Kidney (tissue), 14 donors: ENCODE results near the gene LPIN3. TPM values are rescaled to one million over a fixed set of nuclear protein-coding genes. Genes with fewer than 3 reads are reported as not detected.

Source experiments
- DNase-seq, 5 donors: peaks; one replicate each; pipeline ENCODE4 v3.0.0-alpha.2; 2013 to 2020
- FAIRE-seq: peaks from 2 replicates; lab custom pipeline; 2012; peaks lifted over from hg19 to GRCh38; lab: Jason Lieb, UNC
- H3K27ac ChIP-seq, 2 donors: one replicate each; pipeline ENCODE4 v1.7.0; 2013; ENCODE audit warnings: low read depth in 2 of 2, low read length in 2 of 2, inconsistent platforms in 1 of 2
- H3K27me3 ChIP-seq: one replicate; pipeline ENCODE4 v1.7.1; 2013; ENCODE audit warnings: low read length, inconsistent platforms; ENCODE audit not compliant: control insufficient read depth, insufficient read depth
- H3K36me3 ChIP-seq, 3 donors: one replicate each; pipeline versions ENCODE4 v1.7.0 to v1.7.1; 2013; ENCODE audit warnings: low read length in 3 of 3, control low read depth in 1 of 3, inconsistent platforms in 1 of 3; ENCODE audit not compliant: insufficient read depth in 3 of 3, control insufficient read depth in 2 of 3
- H3K4me1 ChIP-seq, 3 donors: one replicate each; pipeline versions ENCODE4 v1.7.0 to v1.7.1; 2013; ENCODE audit warnings: low read length in 3 of 3, inconsistent platforms in 1 of 3, low read depth in 1 of 3; ENCODE audit not compliant: control insufficient read depth in 2 of 3, insufficient read depth in 2 of 3
- H3K4me3 ChIP-seq, 3 donors: one replicate each; pipeline versions ENCODE4 v1.7.0 to v1.8.1; 2013; ENCODE audit warnings: low read length in 3 of 3, control low read depth in 1 of 3, inconsistent platforms in 1 of 3
- H3K9ac ChIP-seq, 3 donors: one replicate each; pipeline versions ENCODE4 v1.7.0 to v1.7.1; 2013; ENCODE audit warnings: low read length in 3 of 3, control low read depth in 1 of 3, inconsistent platforms in 1 of 3
- H3K9me3 ChIP-seq, 3 donors: one replicate each; pipeline versions ENCODE4 v1.7.0 to v1.7.1; 2013; ENCODE audit warnings: low read length in 3 of 3, control low read depth in 1 of 3, inconsistent platforms in 1 of 3; ENCODE audit not compliant: control insufficient read depth in 2 of 3, insufficient read depth in 1 of 3
- intact Hi-C: fragments of 100-400 bp; cut with DNase I; formaldehyde crosslinking; loops from one replicate; pipeline ENCODE4 v1.11.1; 2022
- polyA plus RNA-seq: library from polyadenylated mRNA; stranded (reverse); fragments of 350-450 nt; fragmentation: Illumina TruSeq; extraction: RNeasy Lipid Tissue Mini Kit (QIAGEN cat#74804); gene quantifications from one replicate; pipeline ENCODE4 v1.2.3, GENCODE V29; 2014; ENCODE audit warnings: low read depth, low replicate concordance; ENCODE audit not compliant: insufficient read depth
- total RNA-seq: library from RNA; stranded (reverse); fragmentation: NEBNext Ultra II Directional; extraction: Animal tissue kit (Norgen Biotek cat#: 25700); gene quantifications from one replicate; pipeline ENCODE4 v1.2.1, GENCODE V29; 2021
- TF ChIP-seq, protein P1 (sequence below): IDR thresholded peaks from 3 replicates; pipeline ENCODE4 v1.5.1; 2012; ENCODE audit warnings: mild to moderate bottlenecking, moderate library complexity, borderline replicate concordance; ENCODE audit not compliant: insufficient read depth; ENCODE audit errors: extremely low read depth
- donor health status: control.
- donor health status: control.
- donor health status: control.
- donor health status: control.
- donor health status: control.
- donor health status: DM: yes; HTN: yes; CAD: no.
- donor health status: Normal renal cell carcinoma (clear cell type).

Gene LPIN3
- total and polyA plus RNA-seq, 2 donors from 2014 or later = 29.4 to 31.6 TPM

DNA sequence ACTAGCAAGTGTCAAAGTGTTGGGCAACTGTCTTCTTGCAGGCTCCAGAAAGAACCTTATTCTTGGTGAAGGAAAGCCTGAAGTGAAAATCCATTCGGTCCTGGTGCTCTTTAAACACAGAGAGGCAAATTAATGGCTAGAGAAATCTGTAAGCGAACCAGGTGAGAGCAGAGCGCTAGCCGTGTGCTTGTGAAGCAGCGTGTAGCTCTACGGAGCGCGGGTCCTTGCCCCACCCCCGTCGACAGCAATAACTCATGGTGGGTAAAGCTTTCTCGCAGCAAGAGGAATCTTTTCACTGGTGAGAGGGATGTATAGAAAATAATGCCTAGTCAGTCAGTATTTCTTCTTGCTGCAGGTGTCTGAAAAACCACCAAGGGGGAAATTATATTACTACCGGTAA lies 63.0 kb downstream of the LPIN3 start:
- H3K9me3 ChIP-seq = no peaks in the 10 kb centered on the region

GRCh38 chr20:41405436-41405835 lies 64.8 kb downstream of the LPIN3 start:
- no peak overlapping the region for H3K4me3 ChIP-seq
- H3K9me3 ChIP-seq = no peaks in the 10 kb centered on the region
- no peaks in the 10 kb centered on the region for H3K4me1 ChIP-seq
- H3K27ac ChIP-seq = no peak overlapping the region
- intact Hi-C loops = no loop called here
- TF ChIP-seq, protein P1, sequence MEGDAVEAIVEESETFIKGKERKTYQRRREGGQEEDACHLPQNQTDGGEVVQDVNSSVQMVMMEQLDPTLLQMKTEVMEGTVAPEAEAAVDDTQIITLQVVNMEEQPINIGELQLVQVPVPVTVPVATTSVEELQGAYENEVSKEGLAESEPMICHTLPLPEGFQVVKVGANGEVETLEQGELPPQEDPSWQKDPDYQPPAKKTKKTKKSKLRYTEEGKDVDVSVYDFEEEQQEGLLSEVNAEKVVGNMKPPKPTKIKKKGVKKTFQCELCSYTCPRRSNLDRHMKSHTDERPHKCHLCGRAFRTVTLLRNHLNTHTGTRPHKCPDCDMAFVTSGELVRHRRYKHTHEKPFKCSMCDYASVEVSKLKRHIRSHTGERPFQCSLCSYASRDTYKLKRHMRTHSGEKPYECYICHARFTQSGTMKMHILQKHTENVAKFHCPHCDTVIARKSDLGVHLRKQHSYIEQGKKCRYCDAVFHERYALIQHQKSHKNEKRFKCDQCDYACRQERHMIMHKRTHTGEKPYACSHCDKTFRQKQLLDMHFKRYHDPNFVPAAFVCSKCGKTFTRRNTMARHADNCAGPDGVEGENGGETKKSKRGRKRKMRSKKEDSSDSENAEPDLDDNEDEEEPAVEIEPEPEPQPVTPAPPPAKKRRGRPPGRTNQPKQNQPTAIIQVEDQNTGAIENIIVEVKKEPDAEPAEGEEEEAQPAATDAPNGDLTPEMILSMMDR = no peak
- peaks cover 3 to 51% (median 18%) of the 10 kb centered on the region in 3 donors for H3K36me3 ChIP-seq
- H3K27me3 ChIP-seq = no peaks in the 10 kb centered on the region
- FAIRE-seq (no peak), DNase-seq (no peak)
- no peak overlapping the region for H3K9ac ChIP-seq

More for the DNA sequence above, 63.0 kb downstream of the LPIN3 start:
- intact Hi-C loops = no loop called here
- no peak for DNase-seq
- no peak overlapping the region for H3K4me3 ChIP-seq
- H3K27ac ChIP-seq = no peak overlapping the region
- no peaks in the 10 kb centered on the region for H3K4me1 ChIP-seq
- TF ChIP-seq, protein P1 = no peak
- no peak for FAIRE-seq
- H3K9ac ChIP-seq = no peak overlapping the region
- H3K36me3 ChIP-seq = peaks cover 3 to 33% (median 18%) of the 10 kb centered on the region in 3 donors
- no peaks in the 10 kb centered on the region for H3K27me3 ChIP-seq

- TF ChIP-seq, protein P1 = no peak
- intact Hi-C loops = no loop called here
- no peak for FAIRE-seq
Measured at GRCh38 chr20:41406353-41406752, 65.7 kb downstream of the LPIN3 start.

GRCh38 chr20:41406896-41407444 lies 66.3 kb downstream of the LPIN3 start:
- TF ChIP-seq, protein P1 = no peak
- intact Hi-C loops = no loop called here
- H3K9ac ChIP-seq = no peak overlapping the region
- FAIRE-seq = no peak
- no peak overlapping the region for H3K4me3 ChIP-seq
- no peaks in the 10 kb centered on the region for H3K27me3 ChIP-seq
- no peak overlapping the region for H3K27ac ChIP-seq
- no peak for DNase-seq
- no peaks in the 10 kb centered on the region for H3K4me1 ChIP-seq
- no peaks in the 10 kb centered on the region for H3K9me3 ChIP-seq
- H3K36me3 ChIP-seq = peaks cover 7 to 64% (median 18%) of the 10 kb centered on the region in 3 donors

More at GRCh38 chr20:41406353-41406752, 65.7 kb downstream of the LPIN3 start:
- Histone ChIP-seq H3K4me3 (no peak overlapping the region), H3K27me3 (no peaks in the 10 kb centered on the region), H3K9ac (no peak overlapping the region), H3K36me3 (peaks cover 3 to 58% (median 18%) of the 10 kb centered on the region in 3 donors), H3K4me1 (no peaks in the 10 kb centered on the region), H3K9me3 (no peaks in the 10 kb centered on the region), H3K27ac (no peak overlapping the region)
- no peak for DNase-seq
